ENCODE data around the gene CDK14.

CDK14 gene

DNA sequence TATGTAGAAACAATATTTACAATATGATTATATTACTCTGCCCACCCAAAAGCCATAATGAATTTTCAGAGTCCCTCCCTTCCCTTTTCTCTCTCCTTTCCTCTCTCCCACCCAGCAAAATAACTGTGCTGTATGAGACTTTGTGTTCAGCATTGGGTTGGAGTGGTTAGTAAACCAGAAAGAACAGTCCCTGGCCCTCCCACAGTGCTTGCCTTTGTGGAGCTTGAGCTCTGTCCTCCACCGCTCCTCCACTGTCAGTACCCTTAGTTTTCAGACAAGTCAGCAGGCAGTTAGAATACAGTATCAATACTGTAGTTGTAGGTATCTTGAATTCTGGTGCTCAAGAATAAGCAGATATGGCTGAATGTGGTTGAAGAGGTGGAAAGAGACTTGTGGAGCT, 92.7 kb downstream of the CDK14 start:
- no peak for DNase-seq

DNA sequence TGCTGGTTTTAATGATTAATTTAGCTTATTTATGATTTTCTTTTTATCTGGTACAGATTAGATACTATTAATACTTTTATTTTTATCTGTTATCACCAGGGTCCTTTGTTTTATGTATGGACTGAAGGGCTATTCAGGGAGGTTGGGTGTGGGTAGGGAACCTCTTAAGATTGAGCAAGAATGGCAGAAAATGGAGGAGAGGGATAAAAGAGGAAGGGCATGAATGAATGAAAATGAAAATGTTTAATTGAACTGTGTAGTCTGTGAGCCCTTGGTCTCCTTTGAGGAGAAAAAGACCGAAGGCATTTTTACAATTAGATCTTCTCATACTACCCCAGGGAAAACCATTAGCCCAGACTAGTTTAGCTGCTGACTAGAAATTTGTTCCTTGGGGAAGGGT, 93.1 kb downstream of the CDK14 start:
- no peak for DNase-seq

DNA sequence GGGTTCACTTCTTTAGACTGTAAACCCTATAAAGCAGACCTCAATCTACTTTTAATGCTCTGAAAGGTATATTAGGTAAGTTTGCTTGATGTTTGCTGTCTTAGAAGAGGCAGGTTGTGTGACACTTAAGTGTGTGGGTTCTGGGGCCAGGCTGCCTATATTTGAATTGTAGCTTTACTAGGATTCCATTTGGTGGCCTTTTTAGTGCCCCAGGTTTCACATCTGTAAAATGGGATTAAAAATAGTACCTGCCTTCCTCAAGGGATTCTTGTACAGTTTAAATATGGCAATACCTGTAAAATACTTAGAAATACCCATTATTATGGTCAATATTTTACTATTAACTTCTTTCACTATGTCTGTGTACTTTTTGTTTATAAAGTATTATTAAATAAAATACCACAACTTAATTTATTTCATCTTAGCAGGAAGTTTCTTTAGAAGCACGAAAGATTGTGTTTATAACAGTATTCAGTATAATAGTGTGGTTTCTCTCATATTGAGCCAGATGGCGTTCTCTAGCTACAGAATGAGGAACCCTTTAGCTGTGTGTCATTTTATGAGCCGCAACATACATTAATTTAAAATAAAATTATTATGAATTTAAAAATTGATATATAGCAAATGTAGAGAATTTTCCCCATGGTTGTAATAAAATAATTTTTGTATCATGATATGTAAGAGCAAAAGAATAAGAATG, 94.2 kb downstream of the CDK14 start:
- DNase-seq, result no peak

DNA sequence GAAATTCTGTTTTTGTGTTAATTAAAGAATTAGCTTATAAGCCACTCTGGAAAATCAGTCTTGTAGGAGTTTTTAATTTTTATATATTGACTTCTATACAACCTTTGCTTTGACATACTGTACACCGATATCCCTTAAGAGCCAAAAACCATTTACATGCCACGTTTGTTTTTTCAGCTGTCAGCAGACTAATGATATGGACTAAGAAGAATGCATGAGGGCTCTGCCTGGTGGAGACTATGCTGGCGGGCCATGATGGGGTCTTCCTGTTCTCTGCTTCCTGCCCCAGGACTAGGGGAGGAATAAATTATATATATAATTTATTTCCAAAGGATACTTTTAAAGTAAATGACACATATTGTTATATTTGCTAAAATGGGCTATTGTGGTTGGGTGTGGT, 96.3 kb downstream of the CDK14 start:
- DNase-seq, result peak; percentile 72

DNA sequence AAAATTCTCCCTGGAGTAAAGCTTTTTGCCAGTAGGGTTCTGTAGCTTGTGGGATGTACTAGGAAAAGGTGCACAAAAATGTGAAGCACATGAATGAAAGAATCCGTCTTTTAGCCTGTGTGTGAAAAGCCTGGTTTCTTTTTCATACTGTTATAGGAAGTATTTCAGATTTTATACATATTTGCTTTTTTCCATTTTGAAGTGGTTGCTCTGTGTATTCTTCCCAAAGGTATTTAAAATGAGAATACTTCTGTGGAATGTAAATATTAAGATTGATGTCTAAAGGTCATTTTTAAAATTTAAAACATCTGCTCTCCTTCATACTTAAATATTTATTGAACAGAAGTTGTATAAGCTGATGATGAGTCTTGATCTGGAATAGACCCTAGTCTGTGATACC, 96.8 kb downstream of the CDK14 start:
- DNase-seq, result peak; percentile 34

DNA sequence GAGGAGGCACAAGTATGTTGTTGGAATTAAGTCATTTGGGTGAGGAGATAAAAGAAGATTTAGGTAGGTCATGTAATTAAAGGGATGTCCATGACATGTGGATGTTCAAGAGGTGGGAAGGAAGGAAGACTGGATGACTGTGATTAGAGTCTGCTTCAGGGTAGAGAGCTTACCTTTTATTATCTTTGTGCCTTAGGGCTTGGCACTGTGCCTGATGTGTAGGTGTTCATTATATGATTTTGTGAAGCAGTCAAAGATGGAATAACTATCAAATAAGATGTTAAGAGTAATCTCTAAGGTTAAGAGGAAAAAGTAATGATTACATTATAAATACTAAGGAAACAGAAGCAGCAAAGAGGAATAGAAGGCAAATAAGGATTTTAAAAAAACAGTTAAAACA, 97.8 kb downstream of the CDK14 start:
- DNase-seq, result no peak

DNA sequence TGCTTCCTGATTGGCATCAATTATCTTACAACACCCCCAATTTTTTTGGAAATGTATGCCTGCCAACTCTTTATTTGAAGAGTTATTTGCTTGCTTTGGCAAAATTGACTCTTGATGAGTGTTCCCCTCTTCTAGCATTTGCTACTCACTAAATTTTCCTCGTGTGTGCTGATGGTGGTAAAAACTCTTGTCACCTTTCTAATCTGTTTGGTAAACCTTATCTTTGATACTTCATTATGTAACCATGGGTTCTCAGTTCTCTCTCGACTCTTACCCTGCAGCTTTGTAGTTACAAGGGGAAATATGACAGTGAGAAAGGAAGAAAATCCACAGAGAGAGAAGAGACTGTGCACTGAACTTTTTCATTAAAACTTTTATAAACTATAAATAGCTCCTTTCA, 102.5 kb downstream of the CDK14 start:
- no peak for DNase-seq

DNA sequence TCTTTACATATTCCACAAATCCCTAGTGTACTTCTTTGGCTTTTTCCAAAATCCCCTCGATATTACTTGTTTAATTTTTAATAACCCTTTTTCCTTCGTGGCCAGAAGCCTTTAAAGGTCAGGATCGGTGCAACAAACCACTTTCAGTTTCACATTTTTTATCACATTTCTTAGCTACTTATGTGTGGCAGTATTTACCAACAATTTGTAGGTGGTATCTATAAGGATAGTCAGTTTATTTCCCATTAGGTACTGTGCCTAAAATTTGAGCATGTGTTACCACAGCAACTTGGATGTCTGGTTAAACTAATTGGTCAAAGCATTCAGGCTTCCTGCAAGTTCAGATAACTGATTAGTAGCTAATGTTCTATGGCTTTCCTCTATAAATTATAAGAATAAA, 104.9 kb downstream of the CDK14 start:
- DNase-seq, result no peak

DNA sequence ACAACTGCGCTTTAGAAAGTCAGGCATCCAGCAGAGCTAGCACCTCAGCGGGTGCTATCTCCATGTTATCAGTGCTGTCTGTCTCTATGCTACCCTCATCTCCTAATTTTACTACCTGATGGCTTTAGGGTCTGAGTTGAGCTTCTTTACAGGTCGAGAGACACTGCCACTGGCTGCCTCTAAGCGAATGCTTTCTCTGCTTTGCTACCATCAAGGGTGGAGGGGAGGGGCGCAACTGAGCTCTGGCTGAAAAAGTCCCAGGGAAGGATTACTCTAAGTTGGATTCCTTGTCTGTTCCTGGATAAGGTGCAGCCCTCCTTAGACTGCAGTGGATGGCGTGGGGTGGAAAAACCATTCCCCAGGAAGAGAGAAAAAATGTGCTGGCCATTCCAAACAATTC, 105.7 kb downstream of the CDK14 start:
- DNase-seq, result no peak

DNA sequence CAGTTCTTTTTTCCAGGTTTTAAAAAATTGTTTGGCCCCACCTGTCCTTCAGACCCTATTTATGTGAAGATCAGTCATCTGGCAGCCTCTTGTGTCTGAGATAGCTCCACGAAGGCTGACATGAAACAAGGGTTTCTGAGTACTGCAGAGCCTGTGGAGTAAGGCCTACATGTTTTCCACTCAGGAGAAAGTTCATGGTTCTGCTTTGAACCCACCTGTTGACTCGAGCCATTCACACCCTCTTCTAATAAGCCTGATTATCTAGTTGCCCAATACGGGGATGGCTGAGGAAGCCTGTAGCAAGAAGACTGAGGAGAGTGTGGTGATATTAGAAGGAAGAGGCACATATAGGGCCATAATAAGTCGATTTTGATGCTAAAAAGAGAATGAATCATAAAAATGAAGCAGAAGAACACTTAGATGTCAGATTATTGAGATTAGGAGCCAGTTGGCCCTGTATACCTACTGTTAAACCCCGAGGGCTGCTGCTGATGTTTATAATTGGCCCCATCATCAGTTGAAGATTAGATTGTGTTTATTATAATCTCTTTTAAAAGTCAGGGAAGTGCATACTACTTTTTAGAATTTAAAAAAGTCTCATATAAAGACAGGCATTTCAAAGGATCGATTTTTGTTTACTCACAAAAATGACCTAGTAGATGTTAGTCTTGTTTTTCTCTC, 109.4 kb downstream of the CDK14 start:
- no peak for DNase-seq

DNA sequence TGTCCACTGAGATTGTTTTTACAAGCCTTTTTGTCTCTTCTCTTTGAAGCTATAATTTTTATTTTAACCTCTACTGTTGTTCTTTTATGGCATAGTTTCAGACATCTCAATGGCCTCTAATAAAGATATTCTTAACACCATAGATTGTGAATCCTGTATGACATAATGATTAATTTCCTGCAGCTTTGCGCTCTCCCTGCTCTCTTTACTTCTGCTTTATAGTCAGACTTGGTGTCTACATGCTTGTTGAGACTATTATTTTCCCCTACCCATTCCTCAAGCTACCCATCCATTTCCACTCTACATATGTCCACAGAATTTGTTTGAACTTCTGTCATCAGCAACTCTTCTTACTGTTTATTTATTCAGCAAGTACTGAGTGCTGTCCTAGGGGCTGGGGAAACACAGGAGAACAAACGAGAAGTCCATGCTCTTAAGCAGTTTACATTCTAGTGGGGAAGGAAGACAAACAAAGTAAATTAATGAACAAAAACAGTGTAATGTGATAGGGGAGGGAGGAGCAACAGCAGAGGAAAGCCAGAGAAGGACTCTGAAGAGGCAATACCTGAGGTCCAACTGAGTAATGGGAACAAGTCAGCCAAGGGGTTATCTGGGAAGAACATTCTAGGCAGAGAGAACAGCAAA, 110.1 kb downstream of the CDK14 start:
- no peak for DNase-seq

DNA sequence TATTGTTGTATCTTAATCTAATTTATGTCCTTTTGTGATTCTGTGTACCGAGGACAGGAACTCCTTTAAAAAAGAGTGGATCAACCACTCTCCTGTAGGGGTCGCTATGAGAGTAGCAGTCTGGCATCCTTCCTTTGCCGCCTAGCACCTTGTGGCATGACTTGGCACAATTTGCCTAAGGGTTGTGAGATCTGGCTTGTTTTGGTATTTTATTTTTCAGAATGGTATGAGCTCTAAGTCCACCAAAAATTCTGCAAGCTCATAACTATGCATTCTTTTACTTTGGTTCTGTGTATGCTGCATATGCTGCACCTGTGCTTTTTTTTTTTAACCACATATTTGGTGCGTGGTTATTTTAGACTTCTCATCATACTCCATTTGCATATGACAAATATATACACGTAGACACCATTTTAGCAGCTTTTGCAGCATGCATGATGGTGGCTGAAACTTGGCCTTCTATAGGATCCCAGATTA, 112.8 kb downstream of the CDK14 start:
- DNase-seq, result peak; percentile 22

DNA sequence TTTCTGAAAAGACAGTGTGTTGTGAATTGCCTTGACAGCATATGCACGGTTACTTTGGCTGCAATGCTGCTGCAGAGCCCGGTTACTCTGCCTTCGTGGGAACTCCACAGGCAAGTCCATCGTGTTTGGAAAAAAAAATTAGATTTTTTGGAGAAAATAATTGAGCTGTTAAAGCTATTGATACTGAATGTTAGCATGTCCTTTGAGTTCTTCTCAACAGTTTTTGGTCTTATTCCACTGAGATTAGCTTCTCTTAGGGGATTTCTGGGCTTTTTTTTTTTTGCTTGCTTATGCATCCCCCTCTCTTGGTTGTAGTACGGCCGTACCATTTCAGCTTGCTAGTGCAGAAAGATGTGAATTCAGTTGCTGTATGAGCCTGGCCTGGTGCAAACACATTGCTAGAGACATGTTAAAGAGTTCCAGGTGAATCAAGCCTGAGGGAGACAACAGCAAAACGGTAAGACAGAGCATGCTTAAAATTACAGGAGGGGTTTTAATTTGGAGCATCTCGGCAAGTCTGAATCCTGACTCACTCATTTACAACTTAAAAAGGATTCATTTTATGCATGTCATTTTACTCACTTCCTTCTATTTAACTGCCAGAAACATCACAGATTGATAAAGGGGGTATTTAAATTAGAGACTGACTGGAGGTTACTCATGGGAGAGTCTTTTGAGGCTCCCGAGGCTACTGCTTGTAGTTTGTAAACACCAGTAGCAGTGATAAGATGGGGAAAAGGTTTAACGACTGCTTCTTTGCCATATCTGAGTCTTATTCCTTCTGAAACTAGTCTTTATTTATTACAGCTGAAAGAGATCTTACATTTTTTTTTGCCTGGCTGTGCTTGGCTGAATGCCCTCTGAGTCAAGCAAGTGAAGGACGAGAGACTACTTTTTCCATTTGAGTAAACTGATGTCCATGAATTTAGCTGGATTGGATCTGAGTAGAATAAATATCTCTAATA, 113.7 kb downstream of the CDK14 start:
- peak; percentile 44 for DNase-seq

DNA sequence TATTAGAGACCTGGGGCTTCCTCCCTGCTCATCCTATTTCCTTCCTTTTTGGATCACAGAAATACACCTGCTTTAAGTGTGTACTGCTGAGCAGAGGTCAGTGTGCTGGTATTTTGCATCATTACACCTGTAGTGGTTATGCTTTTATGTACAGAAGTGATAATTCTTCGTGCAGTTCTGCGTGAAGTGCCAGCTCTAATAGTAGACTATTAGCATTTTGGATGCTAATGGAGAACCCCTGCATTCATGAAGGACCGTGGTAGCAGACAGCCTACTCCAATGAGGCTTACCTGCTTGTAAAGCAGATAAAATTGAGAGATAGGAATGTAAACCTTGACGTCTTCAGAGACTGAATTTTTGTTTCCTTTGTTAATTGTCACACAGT, 114.3 kb downstream of the CDK14 start:
- no peak for DNase-seq

DNA sequence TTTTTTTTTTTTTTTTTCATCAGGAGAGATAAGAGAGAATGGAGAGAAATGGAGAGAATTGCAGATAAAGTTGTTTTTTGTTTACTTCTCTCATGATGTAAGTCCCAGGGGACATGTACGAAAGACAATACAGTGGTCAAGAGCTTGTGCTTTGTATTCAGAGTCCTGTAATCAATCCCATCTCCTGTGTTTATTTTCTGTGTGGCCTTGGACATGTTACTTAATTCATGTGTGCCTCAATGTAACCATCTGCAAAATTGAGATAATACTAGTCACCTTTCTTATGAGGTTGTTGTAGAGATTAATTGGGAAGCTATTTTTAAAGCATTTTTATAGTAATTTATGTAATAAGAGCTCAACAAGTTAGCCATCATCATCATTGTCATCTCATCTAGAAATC, 117.5 kb downstream of the CDK14 start:
- no peak for DNase-seq

DNA sequence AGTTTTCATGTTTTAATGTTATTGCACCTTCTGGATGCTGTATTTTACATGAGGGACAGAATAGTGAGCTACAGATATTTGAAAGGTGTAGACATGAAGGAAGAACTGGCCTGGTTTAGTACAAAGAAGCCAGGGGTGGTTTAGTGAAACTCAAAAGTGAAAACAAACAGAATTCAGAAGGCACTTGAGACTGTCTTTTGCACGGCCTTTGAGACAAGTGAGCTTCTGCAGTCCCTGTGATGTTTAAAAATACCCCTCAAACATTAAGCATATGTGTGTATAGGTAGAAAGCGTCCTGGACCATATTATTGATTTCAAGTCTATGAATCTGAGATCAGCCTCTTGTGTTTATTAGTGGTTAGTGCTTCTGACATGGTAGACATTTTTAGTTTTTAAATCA, 118.9 kb downstream of the CDK14 start:
- DNase-seq, result no peak

DNA sequence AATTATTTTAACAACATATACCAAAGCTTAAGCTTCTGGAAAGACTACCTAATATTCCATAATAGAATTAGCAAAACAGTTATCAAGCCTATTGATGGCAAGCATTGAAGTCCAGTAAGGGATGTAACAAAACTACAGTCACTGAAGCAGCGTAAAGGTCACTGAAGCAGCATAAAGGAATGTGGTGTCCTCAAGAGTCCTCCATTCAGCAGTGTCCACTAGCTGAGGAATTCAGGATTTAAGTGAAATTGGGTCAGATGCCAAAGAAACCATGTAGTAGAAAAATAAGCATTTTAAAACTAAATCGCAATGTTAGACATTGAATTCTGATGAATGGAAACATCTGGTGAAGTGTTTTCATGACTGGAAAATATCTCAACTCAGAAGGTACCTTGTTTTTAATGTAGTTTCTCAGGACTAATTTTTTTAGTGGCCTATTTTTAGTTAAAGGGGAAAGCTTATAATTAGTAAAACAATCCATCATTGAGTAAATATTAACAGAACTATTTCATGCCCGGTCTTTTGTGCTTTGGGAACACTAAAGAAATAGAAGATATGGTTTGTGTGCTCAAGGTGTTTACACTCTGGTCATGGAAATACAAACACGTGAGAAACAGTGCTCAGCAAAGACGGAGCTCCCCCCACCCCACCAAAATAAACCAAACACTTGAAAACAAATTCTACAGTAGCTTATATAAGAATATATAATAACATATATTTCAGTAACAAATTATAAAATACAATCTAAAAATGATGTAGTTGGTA, 121.4 kb downstream of the CDK14 start:
- DNase-seq, result peak; percentile 60

DNA sequence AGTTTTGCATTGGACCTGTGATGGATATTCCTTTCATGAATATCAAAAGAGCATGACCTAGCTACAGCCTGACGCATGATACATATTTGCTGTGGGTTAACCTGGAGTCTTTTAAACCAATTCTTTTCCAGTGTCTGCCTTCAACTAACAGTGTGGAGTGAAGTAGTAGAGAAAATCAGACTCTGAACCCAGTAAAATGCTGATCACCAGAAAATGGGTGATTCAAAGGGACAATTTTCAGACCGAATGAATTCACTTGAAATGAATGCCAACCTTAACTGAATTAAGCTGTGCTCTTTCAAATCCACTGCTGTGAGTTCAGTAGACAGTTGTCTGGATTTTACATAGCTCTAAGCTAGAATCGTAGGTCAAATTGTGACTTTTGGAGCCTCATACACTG, 123.0 kb downstream of the CDK14 start:
- DNase-seq, result no peak

DNA sequence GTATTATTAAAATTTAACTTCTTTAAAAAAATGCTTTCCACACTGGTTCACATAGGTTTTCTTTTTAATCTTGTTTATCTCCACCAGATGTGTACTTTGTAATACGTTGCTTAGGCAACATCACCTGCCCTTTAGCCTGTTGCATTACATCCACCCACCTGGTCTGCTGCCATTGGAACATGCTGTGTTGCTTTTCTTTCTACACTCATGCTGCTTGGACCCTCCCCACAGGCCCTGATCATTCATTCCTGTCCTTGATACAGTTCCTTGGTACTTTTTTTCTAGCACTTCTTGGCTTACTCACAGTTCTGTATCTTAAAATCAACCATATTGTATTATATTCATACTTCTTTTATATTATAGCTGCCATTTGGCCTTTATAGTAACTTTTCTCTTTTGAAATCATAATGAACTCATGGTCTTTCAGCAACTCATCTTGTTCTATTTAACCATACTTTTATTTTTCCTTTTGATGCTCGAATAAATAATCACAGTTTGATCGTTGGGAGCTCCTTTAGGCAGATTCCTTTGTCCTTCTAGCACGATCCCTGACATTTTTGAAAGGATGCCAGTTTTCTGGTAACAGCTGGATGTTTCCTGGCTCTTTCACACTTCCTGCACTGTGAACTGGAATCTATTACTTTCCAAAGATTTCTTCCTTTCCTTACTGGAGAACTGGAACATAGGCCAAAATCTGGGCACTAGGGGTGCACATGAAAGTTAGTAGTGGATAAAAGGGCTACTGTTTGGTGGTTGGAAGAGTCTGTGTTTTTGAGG, 125.1 kb downstream of the CDK14 start:
- DNase-seq, result peak; percentile 83

DNA sequence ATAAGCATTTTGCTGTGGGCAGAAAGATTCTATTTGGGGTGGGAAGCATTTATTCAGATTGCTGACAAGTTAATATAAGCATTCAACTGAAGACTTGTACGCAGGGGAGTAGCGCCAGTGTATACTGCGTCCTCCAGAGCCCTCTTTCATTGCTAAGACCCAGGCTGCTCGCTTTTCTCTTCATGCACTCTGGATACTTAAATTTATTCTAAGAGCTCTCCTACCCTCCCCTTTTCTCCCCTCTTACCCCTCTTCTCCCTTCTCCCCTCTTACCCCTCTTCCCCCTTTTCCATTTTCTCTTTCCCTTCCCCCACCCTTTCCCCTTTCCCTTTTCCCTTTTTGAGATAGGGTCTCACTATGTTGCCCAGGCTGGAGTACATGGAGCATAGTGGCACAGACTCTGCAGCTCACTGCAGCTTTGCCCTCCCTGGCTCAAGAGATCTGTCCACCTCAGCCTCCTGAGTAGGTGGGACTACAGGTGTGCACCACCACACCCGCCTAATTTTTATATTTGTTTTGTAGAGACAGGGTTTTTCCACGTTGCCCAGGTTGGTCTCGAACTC, 125.8 kb downstream of the CDK14 start:
- no peak for DNase-seq

DNA sequence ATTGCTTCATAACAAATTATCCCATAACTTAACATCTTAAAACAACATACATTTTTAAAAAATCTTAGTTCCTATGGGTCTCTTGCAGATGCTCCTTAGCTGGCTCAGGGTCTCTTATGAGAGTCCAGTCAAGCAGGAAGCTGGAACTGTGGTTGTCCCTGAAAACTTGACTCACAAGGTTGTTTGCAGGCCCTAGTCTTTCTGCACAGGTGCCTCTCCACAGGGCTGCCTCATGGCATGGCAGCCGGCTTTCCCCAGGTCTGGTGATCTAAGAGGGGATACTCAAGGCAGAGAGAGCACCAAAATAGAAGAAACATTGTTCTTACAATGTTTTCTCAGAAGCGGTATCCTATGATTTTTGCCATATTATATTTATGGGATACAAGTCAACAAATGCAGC, 127.1 kb downstream of the CDK14 start:
- DNase-seq, result no peak

All from fibroblast of skin of back (primary cell).